LoVo (cell line): ENCODE results near the gene TINAGL1.

ENCODE experiments used
- DNase-seq: peaks from one replicate; pipeline ENCODE4 v3.0.0-alpha.2; 2016; ENCODE audit warnings: low spot score

TINAGL1 gene

DNA sequence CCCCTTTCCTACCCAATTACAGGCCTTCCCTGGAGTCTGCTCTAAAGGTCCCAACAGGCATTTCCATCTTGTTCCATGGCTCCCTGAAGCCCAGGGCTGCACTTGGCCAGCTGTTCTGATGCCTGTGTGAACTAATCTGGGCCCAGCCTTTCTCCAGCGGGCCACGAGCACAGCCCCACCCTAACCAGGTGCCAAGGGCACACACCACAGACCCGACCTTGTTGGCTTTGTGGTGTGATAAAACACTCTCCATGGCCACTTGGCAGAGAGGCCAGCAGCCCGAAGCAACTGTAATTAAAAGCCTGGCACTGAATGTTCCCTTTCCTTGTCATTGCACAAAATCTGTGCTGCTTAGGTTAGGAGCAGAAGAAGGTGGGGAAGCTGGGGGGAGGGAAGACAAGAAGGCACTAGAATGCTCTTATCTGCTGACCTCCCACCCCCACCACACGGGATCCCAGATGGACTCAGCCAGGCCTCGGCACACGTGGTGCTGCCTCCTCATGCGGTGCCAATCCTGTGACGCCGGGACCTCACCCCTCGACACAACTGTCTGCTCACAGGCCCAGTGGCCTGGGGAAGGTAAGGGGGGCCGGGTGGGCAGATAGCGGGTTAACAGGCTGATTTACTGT is 51.1 kb downstream of the TINAGL1 start:
- DNase-seq = no peak

DNA sequence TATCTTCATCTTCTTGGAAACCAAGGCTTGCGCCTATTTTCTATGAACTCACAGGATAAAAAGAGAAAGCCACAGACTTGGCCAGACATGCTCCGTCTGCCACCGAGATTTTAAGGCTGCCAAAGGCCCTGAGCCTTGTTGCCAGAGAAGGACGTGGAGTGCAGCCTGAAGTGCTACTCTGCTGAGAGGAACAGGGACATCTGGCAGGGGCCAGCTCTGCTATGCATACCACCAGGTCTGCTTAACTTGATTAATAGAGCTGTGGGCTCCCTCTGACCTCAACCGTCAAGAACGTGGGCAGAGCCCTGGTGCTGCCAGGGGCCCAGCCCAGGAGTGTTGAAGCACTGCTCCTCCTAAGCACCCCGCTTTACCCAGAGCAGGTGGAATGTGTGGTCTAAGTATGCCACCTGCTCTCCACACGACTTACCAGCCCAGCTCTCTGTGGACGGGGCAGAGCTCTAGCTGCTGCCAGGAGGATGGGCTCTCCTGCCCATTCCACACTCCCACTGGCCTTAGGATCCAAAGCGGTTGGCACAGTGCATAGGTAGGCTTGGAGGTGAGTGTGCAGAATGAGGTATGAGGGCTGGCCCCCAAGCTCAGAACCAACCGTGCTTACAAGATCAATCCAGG is 51.7 kb downstream of the TINAGL1 start:
- no peak for DNase-seq

DNA sequence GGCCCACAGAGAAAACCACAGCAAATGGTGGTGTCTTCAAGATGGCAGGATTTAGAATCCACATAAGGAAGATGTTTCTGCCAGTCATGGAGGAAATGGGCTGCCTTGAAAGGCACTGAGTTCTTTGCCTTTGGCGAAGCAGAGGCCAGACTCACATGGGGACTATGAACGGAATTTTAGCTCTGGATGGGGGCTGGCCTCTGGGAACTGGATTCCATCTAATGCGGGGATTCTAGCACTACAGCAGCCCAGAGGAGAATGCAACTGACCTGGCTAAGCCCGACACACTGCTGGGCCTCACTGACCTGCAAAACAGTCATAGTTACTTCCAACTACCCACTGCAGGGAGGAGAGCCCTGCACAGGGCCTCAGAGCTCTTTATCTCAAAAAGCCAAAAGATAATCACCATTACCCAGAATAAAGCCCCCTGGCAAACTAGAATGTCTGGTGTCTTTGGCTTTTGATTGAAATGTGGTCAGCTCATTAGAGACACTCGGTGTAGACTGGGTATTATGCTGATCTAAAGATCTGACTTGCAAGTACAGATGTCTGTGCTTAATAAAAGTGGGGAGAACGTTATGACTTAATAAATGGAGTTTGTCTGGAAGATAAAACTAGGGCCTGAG is 52.7 kb downstream of the TINAGL1 start:
- no peak for DNase-seq

DNA sequence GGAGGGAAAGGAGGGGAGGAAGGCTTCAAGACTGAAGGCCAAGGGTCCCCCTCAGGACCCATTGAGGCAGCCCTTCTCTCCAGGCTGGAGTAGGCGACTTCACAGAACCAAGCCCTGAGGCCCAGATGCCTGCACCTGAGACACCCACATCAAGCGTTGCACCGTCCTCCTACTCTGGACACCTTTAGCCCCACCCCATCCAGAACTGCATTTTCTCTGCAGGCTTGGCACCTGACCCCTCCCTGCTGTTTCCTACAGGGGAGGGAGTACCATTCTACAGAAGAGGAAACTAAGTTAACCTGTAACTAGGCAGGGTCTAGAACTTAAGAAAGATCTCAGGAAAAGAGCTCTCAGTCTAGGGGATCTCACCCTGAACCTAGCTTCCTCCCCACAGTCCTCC is 56.3 kb downstream of the TINAGL1 start:
- no peak for DNase-seq

DNA sequence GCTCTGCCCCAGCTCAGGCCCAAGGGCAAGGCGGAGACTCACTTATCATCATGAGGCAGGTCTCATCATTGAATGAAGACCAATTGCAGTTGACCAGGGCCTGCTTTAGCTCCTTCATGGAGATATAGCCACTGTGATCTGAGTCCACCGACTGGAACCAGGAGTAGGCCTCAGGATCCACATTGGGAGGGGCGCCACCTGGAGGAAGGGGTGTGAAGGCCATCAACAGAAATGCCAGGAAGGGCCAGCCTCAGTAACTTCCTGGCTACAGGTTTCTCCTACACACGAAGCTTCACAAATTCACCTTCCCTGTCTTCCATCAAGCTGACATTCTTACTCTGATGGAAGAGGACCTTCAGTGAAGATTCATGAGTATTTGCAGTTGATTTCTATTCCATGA is 56.8 kb downstream of the TINAGL1 start:
- no peak for DNase-seq
